ENCODE results near the gene ASB12. TPM values are rescaled to one million over a fixed set of nuclear protein-coding genes. Genes with fewer than 3 reads are reported as not detected.

ASB12 gene
- total RNA-seq, 2 experiments from 2014 or later, result not detected

DNA sequence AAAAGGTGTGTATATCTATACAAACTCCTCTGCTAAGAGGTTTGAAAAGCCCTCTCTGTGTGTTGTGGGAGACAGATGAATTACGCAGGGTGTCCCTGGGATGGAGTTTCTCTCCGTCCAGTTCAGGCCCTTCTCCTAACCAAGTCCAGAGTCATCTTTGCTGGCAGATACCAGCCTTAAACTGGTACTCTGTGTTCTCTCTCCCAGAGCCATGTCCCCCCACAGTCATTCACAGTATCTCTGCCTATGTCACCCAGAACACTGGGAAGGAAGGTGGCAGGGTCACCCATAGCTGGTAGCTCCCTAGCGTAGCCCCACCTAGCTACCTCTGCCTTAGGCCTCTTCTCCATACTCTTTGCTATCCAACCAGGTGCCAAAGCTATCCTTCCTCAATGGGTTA, 33.8 kb downstream of the ASB12 start:
- CTCF ChIA-PET, result no interaction called here
- no peaks in the 10 kb centered on the region for H3K9me3 Mint-ChIP-seq
- peaks cover 7% of the 10 kb centered on the region for H3K36me3 Mint-ChIP-seq (ENCODE audit: low read depth)
- H3K27ac Mint-ChIP-seq, result no peak overlapping the region
- no peaks in the 10 kb centered on the region for H3K27me3 Mint-ChIP-seq
- no peak for DNase-seq
- POLR2A ChIA-PET, result no interaction called here
- no peaks in the 10 kb centered on the region for H3K4me1 Mint-ChIP-seq
- H3K4me3 Mint-ChIP-seq, result no peak overlapping the region

DNA sequence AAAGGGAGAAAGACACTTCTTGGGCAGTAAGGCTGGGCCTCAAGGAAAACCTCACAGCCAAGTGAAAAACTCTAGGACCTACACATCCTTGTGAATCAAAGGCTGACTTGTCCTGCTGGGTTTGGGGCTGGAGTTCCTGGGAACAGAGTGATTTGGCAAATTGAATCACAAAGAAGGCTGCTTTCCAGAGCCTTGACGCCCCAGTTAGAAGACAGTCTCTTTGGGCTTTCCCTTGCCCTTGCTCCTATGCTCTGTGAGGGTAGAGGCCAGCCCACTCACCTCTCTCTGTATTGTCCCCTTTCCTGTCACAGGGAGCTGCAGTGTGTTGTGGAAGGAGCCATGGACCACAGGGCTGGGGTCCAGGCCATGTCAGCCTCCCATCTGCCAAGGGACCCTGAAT, 34.5 kb downstream of the ASB12 start:
- peaks cover 11% of the 10 kb centered on the region for H3K36me3 Mint-ChIP-seq (ENCODE audit: low read depth)
- no peaks in the 10 kb centered on the region for H3K4me1 Mint-ChIP-seq
- H3K27ac Mint-ChIP-seq, result no peak overlapping the region
- DNase-seq, result no peak
- H3K9me3 Mint-ChIP-seq, result no peaks in the 10 kb centered on the region
- no peaks in the 10 kb centered on the region for H3K27me3 Mint-ChIP-seq
- H3K4me3 Mint-ChIP-seq, result no peak overlapping the region
- ChIA-PET POLR2A (no interaction called here), CTCF (no interaction called here)

DNA sequence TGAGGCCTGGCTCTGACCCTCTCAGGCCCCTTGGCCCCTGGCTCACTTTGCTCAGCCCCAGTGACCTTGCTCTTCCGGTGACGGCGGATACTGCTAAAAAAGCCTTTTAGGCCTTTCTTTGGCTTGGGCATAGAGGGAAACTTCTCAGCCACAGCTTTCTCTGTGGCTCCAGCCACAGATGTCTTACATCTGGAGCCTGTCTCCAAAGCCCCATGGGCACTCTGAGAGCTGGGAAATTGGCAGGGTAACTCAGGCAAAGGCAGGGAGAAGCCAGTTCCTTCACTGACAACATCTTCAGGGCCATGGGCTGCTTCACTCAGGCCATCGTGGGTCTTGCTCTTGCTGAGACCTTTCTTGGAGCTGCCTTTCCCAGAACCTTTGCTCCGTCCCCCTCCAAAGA, 37.7 kb downstream of the ASB12 start:
- no peak for DNase-seq
- peaks cover 11% of the 10 kb centered on the region for H3K36me3 Mint-ChIP-seq (ENCODE audit: low read depth)
- no peaks in the 10 kb centered on the region for H3K27me3 Mint-ChIP-seq
- H3K9me3 Mint-ChIP-seq, result no peaks in the 10 kb centered on the region
- H3K4me3 Mint-ChIP-seq, result no peak overlapping the region
- CTCF ChIA-PET, result no interaction called here
- H3K27ac Mint-ChIP-seq, result no peak overlapping the region
- H3K4me1 Mint-ChIP-seq, result no peaks in the 10 kb centered on the region
- POLR2A ChIA-PET, result no interaction called here

DNA sequence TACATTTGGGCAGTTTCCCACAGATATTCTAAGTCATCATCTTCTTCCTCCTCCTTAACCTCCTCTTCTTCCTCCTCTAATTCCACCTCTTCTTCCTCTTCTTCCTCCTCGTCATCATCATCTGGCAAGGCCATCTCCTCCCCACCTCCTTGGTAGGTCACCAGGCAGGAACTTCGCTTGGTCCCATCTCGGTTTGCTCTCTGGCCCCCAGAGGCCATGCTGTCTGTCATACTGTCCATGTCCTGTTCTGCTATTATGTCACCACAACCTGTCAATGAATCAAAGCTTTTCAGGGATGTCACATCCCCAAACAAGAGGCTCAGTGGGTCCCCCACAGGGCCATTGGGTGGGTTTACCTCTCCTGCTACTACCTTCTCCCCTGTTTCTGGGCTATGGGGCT, 38.4 kb downstream of the ASB12 start:
- DNase-seq, result no peak
- H3K9me3 Mint-ChIP-seq, result no peaks in the 10 kb centered on the region
- H3K27ac Mint-ChIP-seq, result no peak overlapping the region
- peaks cover 11% of the 10 kb centered on the region for H3K36me3 Mint-ChIP-seq (ENCODE audit: low read depth)
- ChIA-PET CTCF (no interaction called here), POLR2A (no interaction called here)
- H3K27me3 Mint-ChIP-seq, result no peaks in the 10 kb centered on the region
- no peaks in the 10 kb centered on the region for H3K4me1 Mint-ChIP-seq
- no peak overlapping the region for H3K4me3 Mint-ChIP-seq

DNA sequence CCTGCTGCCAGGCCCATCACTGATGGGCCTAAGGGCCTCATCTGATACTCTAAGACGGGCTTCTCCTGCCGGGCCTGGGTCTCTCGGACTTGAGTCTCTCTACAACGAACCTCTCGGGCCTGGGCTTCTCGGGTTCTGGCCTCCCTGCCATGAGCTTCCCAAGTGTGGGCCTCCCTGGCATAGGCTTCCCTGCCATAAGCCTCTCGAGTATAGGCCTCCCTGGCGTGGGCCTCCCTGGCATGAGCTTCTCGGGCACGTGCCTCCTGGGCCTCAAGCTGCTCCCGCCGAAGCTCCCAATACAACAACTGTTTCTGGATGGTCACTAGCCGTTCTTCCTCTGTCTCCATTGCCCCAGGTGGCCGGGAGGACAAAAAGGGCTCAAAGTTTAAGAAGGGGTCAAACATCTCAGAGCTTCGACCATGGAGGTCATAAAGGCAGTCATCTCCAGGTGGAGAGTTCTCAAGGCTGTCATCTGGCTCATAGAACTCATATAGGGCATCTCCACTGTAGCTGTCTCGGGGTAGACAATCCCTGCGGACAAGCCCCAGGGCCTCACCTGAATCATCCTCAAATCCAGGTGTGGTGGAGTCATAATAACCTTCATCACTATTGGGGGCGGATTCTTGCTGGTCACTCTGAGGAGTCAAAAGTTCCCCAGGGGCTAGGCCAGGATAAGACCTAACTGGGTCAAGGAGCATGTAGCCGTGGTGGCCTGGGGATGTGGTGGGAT, 39.0 kb downstream of the ASB12 start:
- ChIA-PET POLR2A (no interaction called here), CTCF (no interaction called here)
- no peaks in the 10 kb centered on the region for H3K27me3 Mint-ChIP-seq
- H3K4me3 Mint-ChIP-seq, result no peak overlapping the region
- no peaks in the 10 kb centered on the region for H3K9me3 Mint-ChIP-seq
- DNase-seq, result no peak
- H3K36me3 Mint-ChIP-seq (ENCODE audit: low read depth), result peaks cover 11% of the 10 kb centered on the region
- H3K4me1 Mint-ChIP-seq, result no peaks in the 10 kb centered on the region
- no peak overlapping the region for H3K27ac Mint-ChIP-seq

DNA sequence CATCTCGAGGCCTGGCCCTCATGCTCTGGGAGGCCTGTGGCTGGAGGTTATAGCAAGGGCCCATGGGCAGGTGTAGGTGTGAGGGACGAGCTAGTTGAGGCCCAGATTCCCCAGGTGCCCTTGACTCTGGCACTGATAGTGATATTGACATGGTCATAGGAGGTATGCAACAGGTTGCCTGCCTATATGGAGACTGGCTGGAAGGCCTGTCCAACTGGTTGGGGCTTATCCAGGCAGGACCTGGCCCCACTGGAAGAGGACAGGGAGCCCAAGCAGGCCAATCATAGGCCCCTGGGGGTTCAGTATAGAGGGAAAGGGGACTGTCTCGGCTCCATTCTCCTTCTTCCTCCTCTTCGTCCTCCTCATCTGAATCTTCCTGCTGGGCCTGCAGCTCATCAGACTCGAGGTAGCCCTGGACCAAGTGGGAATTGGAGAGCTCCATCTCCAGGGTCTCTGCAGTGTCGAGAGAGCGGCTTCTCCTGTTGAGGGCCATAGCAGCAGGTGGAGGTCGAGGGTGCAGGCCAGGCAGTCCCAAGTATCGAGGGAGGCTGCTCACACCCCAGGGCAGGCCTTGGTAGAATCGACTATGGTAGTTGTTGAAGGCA, 40.2 kb downstream of the ASB12 start:
- H3K4me1 Mint-ChIP-seq, result no peaks in the 10 kb centered on the region
- H3K9me3 Mint-ChIP-seq, result no peaks in the 10 kb centered on the region
- POLR2A ChIA-PET, result no interaction called here
- H3K4me3 Mint-ChIP-seq, result no peak overlapping the region
- CTCF ChIA-PET, result no interaction called here
- no peaks in the 10 kb centered on the region for H3K27me3 Mint-ChIP-seq
- peaks cover 11% of the 10 kb centered on the region for H3K36me3 Mint-ChIP-seq (ENCODE audit: low read depth)
- DNase-seq, result no peak
- no peak overlapping the region for H3K27ac Mint-ChIP-seq

DNA sequence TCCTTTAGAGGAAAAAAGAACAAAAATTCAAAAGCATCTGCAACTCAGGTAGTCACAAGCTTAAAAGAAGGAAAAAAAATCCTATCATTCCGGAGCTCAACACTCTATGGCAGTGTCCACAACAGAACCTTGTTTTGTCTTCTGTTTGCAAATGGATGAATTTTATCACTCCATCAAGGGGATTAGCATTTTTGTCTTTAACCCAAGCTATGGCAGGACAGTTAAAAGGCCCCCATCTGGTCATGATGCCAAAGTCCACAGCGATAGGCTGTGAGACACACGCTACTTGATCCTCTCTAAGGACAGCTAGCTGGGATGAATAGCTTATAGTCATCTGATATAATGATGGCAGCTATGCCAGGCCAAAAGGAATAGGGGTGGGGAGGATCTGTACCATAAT, 41.5 kb downstream of the ASB12 start:
- Mint-ChIP-seq H3K4me1 (no peaks in the 10 kb centered on the region), H3K36me3 (ENCODE audit: low read depth) (peaks cover 11% of the 10 kb centered on the region), H3K4me3 (no peak overlapping the region), H3K27ac (no peak overlapping the region), H3K9me3 (no peaks in the 10 kb centered on the region), H3K27me3 (no peaks in the 10 kb centered on the region)
- ChIA-PET POLR2A (no interaction called here), CTCF (interaction anchor here (1.3 kb wide), 1 partner anchor 16 kb away, joined by 5 read pairs; no protein-coding TSS in a partner anchor)
- DNase-seq, result no peak

DNA sequence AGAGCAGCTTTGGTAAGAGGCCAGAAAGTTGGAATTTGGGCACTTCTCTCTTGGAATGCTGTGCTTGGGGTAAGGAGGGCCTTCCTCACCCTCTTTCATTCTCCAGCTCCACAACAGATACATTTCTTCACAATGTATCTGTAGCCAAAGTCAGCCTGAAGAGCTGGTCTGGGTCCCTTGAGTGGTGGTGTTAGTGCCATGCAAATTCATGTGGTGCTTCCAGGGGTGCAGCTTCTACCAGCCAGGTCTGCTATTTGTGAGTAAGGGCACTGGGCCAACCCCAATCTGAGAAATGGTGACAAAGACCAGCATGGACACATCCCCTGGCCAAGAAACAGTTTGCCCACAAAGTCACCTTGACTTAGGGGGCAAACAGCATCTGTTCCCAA, 42.7 kb downstream of the ASB12 start:
- no peak overlapping the region for H3K27ac Mint-ChIP-seq
- H3K4me1 Mint-ChIP-seq, result no peaks in the 10 kb centered on the region
- H3K27me3 Mint-ChIP-seq, result no peaks in the 10 kb centered on the region
- ChIA-PET POLR2A (no interaction called here), CTCF (interaction anchor here (0.8 kb wide), 1 partner anchor 8 kb away, joined by 3 read pairs; no protein-coding TSS in a partner anchor)
- no peak overlapping the region for H3K4me3 Mint-ChIP-seq
- H3K9me3 Mint-ChIP-seq, result no peaks in the 10 kb centered on the region
- H3K36me3 Mint-ChIP-seq (ENCODE audit: low read depth), result peaks cover 11% of the 10 kb centered on the region
- DNase-seq, result no peak

DNA sequence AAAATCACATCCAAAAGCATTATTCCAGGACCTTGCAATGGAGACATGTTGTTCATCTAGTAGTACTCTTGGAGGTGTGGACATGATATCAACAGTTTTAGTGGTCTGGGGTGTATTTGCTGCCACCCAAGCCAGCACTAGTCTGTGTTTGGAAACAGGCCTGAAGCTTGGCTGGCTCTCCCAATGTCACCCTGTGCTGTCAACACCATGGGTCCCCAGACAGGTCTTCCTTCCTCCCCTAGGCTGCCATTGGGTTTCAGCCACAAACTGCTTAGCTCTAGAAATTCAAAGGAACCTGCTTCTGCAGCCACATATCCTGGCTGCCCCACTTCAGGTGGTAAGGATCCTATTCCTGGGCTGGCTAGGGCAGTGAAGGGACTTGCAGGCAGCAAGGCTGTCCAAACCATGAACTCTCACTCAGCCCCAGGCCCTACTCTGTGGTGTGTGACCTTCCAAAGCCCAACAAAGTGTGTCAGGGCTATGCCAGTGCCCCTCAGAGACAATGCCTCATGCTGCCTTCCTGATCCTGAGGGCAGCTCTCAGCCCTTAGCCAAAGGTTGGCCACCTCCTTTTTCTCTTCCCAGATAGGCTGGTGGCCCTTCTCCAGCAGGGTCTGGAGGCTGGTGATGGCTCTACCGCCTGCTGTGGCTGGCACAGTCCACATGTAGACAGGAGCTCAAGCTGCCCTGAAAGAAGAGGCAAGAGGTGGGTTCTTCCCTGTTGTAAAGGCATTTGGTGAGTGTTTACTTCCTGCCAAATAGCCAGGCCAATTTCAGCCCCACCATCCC, 43.2 kb downstream of the ASB12 start:
- H3K9me3 Mint-ChIP-seq, result no peaks in the 10 kb centered on the region
- H3K4me1 Mint-ChIP-seq, result no peaks in the 10 kb centered on the region
- H3K4me3 Mint-ChIP-seq, result no peak overlapping the region
- peaks cover 10% of the 10 kb centered on the region for H3K36me3 Mint-ChIP-seq (ENCODE audit: low read depth)
- CTCF ChIA-PET, result interaction anchor here (0.8 kb wide), 1 partner anchor 8 kb away, joined by 3 read pairs; no protein-coding TSS in a partner anchor
- POLR2A ChIA-PET, result no interaction called here
- no peaks in the 10 kb centered on the region for H3K27me3 Mint-ChIP-seq
- DNase-seq, result no peak
- no peak overlapping the region for H3K27ac Mint-ChIP-seq

DNA sequence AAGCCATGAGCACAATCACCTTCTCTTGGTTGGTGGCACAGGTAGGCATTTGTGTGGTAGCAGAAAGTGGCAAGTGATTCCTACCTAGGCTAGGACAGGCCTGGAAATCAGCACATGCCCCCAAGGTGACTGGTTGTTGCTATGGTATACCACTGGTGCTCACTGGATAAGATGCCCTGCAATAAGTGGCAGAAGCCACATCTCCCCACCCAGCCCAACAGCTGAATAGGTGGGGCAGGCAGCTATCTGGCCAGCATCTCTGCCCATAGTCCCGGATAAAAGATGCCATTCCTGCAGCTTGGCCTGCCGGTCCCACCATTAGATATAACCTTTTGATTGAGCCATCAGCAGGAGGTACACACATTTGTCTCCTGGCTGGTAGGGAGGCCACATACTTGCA, 46.0 kb downstream of the ASB12 start:
- DNase-seq, result no peak
- Mint-ChIP-seq H3K27me3 (no peaks in the 10 kb centered on the region), H3K36me3 (ENCODE audit: low read depth) (no peaks in the 10 kb centered on the region), H3K4me1 (no peaks in the 10 kb centered on the region), H3K9me3 (no peaks in the 10 kb centered on the region), H3K27ac (no peak overlapping the region), H3K4me3 (no peak overlapping the region)
- POLR2A ChIA-PET, result no interaction called here
- CTCF ChIA-PET, result no interaction called here

DNA sequence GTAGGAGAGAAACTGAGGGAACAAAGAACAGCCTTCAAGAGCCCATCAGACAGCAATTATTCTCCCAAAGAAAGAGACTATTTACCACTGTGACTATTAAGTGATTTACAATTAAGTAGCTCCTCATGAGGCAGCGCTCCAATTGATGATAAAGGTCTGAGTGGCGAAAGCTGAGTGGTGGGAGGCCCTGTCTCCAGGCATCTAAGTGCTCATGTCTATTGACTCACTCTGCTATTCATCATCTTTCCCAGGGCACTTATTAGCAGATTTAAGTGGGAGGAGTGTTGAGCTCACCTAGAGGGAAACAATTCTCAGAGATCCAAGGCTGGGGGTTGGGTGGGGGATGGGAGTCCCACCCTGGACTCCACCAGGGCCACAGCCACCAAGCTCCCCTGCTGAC, 48.2 kb downstream of the ASB12 start:
- Mint-ChIP-seq H3K27me3 (no peaks in the 10 kb centered on the region), H3K36me3 (ENCODE audit: low read depth) (no peaks in the 10 kb centered on the region), H3K4me1 (no peaks in the 10 kb centered on the region), H3K9me3 (no peaks in the 10 kb centered on the region), H3K27ac (no peak overlapping the region), H3K4me3 (no peak overlapping the region)
- POLR2A ChIA-PET, result no interaction called here
- CTCF ChIA-PET, result no interaction called here
- DNase-seq, result no peak

DNA sequence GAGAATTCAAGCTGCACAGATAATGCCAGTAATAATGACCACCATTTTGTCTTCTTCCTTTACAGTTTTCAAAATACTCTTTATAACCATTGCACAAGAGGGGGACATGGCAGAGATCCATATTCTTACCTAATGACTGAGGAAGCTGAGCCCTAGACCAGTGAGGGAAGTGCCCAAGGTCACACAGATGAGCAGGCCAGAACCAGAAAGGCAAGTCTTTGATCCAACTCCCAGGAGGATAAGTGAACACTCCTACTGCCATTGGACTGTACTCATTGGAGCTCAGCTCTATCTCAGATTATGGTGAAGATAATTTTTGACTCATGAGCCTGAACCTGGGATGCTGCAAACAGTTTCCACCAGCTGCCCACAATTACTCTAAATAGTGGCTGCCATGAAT, 53.5 kb downstream of the ASB12 start:
- ChIA-PET POLR2A (no interaction called here), CTCF (no interaction called here)
- H3K27ac Mint-ChIP-seq, result no peak overlapping the region
- no peaks in the 10 kb centered on the region for H3K27me3 Mint-ChIP-seq
- no peak for DNase-seq
- H3K4me3 Mint-ChIP-seq, result no peak overlapping the region
- no peaks in the 10 kb centered on the region for H3K4me1 Mint-ChIP-seq
- H3K36me3 Mint-ChIP-seq (ENCODE audit: low read depth), result no peaks in the 10 kb centered on the region
- no peaks in the 10 kb centered on the region for H3K9me3 Mint-ChIP-seq

All from activated CD4-positive, alpha-beta T cell treated with anti-CD3 and anti-CD28 coated beads, Interleukin-2, amount 10 ng/mL, durations not matched to agents 7 days and 5 days (primary cell).